Stomach (tissue), 4 donors: Measurements from ENCODE around the gene FFAR3.

Source experiments
- POLR2A ChIP-seq, 4 donors: fragments of 450-650 bp; IDR thresholded peaks; one replicate each; pipeline ENCODE4 v1.6.1; 2016; ENCODE audit warnings: antibody characterized with exemption in 4 of 4, control low read depth in 2 of 4, mild to moderate bottlenecking in 1 of 4, moderate library complexity in 1 of 4
- POLR2AphosphoS5 ChIP-seq, 3 donors: sonication (generic); formaldehyde crosslinking; IDR thresholded peaks; one replicate each; pipeline ENCODE4 v1.6.1; 2016; ENCODE audit warnings: antibody characterized with exemption in 3 of 3

- TF ChIP-seq POLR2A (IDR thresholded peaks at IDR 0.05): no peak
- no peak for TF ChIP-seq POLR2AphosphoS5 (IDR thresholded peaks at IDR 0.05)
These were observed 16.6 kb upstream of the FFAR3 start for GRCh38 chr19:35341565-35342225.
